Activated T-cell treated with anti-CD3 and anti-CD28 coated beads for 1 hour (primary cell): ENCODE data around the gene P2RX7.
A peak's percentile ranks its signal among the peaks of the same experiment; 100 is the strongest.
"Not testable (repeated sequence)": the region's sequence is repeated elsewhere in the genome, so short reads cannot be mapped to it uniquely, and the experiment has no call there.

ENCODE experiments used
- DNase-seq: peaks from one replicate; pipeline ENCODE4 v3.0.0-alpha.2; 2020; ENCODE audit warnings: low read depth

The P2RX7 gene

GRCh38 chr12:121205491-121205890 is 72.8 kb downstream of the P2RX7 start:
- no peak for DNase-seq

GRCh38 chr12:121208571-121208970 is 75.9 kb downstream of the P2RX7 start:
- not testable (repeated sequence) for DNase-seq

GRCh38 chr12:121209221-121209620 is 76.5 kb downstream of the P2RX7 start:
- DNase-seq = no peak

DNA sequence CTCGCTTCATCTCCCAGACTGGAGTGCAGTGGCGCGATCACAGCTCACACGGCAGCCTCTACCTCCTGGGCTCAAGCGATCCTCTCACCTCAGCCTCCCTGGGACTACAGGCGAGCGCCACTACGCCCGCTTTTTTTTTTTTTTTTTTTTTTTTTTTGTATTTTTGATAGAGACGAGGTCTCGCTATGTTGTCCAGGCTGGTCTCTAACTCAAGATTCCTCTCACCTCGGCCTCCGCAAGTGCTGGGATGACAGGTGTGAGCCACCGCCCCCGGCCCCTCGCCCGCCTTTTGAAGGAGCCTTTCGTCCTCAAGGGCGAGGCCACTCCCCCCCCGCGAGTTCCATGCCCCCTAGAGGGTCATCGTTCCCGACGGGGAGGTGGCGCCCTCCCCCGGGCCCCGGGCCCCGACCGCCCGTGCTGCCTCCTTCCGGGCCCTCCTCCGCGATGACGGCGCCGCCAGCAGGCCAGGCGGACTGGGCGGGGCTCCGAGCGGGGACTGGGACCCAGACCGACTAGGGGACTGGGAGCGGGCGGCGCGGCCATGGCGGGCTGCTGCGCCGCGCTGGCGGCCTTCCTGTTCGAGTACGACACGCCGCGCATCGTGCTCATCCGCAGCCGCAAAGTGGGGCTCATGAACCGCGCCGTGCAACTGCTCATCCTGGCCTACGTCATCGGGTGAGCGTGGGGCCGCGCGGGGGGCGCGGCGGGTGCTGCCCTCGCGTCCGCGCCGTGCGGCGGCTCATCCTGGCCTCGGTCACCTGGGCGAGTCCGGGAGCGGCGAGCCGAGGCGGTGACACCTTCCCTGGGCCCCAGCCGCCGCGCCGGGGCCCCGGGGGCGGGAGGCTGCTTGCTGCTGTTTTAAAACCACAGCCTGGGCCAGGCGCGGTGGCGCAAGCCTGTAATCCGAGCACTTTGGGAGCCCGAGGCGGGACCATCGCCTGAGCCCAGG is 77.2 kb downstream of the P2RX7 start, which contains the start of gene P2RX4:
Gene P2RX4, plus strand, starts transcription at position 506 of the 949 bp plus-strand sequence. Its CDS starts 36 bp downstream, at position 542.
- DNase-seq = peak; percentile 72

DNA sequence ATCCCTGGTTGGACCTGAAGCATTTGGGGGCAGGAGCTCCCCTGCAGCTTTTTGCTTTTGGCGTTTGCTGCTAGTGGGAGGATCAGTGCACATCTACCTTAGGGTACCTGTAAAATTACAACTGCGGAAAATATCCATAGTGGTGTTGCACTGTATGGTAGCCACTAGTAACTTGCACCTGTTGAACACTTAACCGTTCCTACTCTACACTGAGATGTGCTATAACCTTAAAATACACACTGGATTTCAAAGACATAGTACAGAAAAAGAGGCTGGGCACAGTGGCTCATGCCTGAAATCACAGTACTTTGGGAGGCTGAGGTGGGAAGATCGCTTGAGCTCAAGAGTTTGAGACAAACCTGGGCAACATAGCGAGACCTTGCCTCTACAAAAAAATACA is 80.2 kb downstream of the P2RX7 start:
- DNase-seq = no peak

GRCh38 chr12:121214166-121214777 is 81.6 kb downstream of the P2RX7 start:
- DNase-seq = no peak

DNA sequence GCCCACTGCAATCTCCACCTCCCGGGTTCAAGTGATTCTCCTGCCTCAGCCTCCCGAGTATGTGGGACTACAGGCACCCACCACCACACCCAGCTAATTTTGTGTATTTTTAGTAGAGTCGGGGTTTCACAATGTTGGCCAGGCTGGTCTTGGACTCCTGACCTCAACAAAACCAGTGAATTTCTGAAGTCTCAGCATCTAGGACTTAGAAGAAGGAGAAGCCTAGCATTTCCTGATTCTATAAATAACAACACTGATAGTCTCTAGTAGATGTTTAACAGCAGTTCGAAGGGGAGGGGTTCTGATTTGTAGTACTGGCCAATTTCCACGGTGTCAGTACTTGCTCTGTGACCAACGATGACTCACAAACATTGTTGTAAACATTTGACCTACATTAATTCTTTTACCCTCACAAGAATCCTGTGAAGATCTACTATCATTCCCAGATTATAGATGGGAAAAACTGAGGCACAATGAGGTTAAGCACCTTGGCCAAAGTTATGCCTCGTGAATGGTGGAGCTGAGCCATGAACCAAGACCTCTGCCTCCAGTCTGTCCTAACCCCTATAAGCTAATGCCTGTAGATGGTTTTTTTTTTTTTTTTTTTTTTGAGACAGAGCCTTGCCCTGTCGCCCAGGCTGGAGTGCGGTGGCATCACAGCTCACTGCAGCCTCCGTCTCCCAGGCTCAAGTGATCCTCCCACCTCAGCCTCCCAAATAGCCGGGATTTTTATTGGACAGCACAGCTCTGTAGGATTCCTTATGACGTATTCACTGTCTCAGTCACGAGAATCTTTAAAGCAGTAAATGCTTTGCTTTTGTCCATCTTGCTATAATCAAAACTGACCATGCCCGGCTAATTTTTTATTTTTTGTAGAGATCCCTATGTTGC is 82.4 kb downstream of the P2RX7 start:
- no peak for DNase-seq

- DNase-seq = no peak
Measured at GRCh38 chr12:121216102-121216501, 83.4 kb downstream of the P2RX7 start.

DNA sequence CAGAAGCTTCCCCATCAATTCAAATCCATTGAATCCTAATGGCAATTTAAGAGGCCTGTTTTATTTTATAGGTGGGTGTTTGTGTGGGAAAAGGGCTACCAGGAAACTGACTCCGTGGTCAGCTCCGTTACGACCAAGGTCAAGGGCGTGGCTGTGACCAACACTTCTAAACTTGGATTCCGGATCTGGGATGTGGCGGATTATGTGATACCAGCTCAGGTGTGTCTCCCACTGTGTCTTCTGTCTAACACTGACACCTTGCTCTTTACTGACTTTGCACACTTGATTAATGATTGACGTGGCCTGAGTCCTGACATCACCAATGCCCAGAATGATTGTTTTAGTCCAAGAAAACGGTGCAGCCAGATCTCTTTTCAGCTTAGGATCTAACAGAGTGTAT is 84.4 kb downstream of the P2RX7 start:
- no peak for DNase-seq

- DNase-seq = no peak
Measured at GRCh38 chr12:121217761-121218160, 85.1 kb downstream of the P2RX7 start.

DNA sequence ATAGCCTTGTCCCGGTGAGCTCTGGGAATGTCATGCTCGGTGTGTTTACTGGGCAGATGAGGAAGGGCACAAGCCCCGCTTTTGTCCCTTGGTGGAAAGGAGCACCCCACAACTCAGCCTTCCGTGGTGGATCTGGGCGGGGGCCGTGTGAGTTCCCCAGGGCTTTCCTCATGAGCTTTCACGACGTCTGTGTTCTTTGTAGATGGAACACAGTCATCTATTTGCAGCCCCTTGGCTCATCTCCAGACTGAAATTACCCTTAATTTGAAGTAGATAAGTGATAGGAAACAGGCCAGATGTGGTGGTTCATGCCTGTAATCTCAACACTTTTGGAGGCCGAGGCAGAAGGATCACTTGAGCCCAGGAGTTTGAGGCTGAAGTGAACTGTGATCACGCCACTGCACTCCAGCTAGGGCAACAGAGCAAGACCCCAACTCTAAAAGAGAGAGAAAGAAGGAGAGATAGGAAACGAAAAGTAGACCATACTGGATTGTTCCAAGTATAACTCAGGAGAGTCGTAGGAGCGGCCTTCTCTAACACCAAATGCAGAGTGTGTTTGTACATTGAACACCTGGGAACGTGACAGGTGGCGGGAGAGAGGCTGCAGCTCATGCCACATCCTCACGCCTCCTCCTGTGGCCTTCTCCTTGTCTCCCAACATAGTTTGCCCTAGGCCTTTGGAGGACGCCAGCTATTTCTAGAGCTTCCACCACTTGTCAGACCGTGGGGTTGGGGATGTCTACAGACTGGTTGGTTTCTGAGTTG is 86.1 kb downstream of the P2RX7 start:
- no peak for DNase-seq

DNA sequence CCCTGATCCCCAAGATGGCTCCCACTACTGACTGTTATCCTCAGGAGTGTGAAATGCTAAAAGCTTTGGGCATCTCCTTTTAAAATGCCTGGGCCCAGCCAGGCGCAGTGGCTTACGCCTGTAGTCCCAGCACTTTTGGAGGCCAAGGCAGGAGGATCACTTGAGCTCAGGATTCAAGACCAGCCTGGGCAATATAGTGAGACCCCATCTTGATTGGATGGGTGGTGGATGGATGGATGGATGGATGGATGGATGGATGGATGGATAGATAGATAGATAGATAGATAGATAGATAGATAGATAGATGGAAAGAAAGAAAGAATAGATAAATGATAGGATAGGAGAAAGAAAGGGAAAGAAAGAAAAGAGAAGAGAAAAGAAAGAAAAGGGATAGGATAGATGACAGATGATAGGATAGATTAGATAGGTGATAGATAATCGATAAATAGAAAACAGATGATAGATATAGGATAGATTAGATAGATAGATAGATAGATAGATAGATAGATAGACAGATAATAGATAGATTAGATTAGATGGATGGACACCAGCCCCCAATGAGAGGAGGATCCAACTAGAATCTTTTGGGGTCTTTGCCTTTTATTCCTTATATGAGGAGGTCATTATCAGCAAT is 86.8 kb downstream of the P2RX7 start:
- DNase-seq = no peak

GRCh38 chr12:121222847-121223246 is 90.2 kb downstream of the P2RX7 start:
- DNase-seq = no peak

DNA sequence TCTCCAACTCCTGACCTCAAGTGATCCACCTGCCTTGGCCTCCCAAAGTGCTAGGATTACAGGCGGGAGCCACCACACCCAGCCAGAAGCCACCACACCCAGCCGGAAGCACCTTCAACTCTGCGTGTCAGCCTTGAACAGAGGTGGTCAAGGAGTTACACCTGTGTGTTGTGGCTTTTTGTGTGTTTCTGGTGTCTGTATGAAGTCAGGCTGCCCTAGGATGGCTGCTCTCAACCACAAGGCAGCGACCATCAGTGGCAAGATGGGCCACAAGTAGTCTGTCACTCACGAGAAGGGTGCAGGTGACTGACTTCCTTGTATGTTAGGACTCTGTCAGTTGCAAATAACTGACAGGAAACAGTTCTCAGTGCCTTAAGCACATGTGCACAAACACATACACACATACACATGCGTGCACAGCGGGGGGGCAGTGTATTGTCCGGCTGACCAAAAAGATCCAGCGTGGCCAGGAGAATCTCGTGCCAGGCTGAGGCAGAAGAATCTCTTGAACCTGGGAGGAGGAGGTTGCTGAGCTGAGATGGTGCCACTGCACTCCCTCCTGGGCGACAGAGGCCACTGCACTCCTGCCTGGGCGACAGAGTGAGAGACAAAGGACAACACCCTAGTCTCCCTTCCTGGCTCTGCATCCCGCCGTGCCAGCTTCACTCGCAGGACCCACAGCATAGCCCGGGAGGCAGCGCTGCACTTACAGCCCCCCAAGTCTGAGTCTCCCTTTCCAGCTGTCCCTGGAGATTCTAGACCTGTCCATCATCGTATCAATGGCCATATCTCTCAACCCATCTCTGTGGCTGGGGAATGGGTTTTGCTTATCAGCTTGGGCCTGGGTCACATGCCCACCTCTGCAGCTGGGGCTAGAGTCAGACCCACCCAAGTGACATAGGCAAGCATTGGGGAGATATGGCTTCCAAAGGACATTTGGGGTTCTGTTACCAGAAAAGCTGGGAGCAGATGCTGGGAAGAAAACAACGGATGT is 90.9 kb downstream of the P2RX7 start:
- no peak for DNase-seq

DNA sequence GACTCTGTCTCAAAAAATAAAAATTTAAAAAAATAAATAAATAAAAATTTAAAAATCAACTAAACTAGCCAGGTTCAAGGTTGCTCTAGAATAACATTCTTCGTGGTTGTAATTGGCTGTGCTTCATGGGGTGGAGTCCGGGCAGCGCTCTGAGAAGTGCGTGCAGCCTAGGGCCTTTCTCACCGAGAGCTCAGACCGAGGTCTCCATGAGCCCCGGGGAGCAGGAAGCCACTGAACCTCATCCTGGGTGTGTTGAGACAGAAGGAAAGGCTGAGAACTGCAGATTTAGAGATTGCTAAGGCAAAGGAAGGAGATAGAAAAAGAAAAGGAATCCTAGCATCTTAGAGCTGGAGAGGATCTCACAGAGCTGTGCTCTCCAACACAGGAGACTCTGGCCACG is 91.9 kb downstream of the P2RX7 start:
- DNase-seq = peak; percentile 23

GRCh38 chr12:121226399-121226798 is 93.7 kb downstream of the P2RX7 start:
- DNase-seq = no peak

- DNase-seq = not testable (repeated sequence)
Measured at GRCh38 chr12:121226871-121227270, 94.2 kb downstream of the P2RX7 start.

DNA sequence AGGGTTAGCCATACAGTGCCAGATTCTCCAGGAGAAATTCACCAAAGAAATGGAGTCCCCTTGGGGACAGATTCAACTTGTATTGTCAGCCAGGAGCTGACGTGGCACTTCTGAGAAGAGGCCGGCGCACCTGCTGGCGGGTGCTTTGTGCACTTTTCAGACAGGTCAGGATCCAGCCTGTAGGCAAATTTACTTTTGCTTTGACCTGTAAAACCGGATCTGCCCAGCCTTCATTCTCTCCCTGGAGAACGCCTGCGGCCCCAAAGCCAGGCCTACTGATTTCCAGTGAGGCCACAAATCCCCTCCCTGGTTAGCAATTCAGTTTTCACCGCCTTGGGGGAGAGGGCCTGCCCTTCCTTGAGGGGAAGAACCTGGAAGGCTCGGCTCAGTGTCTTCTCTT is 94.6 kb downstream of the P2RX7 start:
- DNase-seq = no peak

DNA sequence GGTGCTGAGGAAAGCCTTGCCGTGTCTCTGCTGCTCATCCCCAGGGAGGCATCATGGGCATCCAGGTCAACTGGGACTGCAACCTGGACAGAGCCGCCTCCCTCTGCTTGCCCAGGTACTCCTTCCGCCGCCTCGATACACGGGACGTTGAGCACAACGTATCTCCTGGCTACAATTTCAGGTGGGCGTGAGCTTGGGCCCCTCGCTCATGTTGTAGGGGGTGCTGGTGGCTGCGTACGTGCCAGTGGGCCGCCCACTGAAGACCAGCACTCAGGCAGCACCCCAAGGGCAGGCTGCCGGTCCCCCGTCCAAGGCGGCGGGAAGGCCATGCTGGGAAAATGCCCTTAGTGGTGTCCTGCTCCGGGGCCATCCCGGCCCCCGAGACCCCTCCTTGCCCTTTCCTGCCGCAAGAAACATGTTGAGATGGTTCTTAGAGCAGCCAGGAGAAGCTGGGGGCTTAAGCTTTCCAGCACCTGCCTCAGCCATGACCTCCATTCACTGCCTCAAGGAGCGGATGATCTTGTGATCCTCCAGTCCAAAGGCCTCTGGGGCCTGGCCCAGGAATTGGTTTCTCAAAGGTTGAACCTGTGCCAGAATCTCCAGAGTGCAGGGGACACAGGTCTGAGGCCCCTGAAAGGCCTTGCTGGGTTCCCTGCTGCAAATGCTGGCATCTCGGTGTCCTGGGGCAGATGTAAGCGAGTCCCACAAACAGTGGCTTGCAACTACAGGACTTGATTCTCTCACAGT is 96.4 kb downstream of the P2RX7 start:
- DNase-seq = no peak
